ENCODE measurements around the gene NSMCE1. TPM values are rescaled to one million over a fixed set of nuclear protein-coding genes. Genes with fewer than 3 reads are reported as not detected.
A peak's percentile ranks its signal among the peaks of the same experiment; 100 is the strongest.

The NSMCE1 gene, protein sequence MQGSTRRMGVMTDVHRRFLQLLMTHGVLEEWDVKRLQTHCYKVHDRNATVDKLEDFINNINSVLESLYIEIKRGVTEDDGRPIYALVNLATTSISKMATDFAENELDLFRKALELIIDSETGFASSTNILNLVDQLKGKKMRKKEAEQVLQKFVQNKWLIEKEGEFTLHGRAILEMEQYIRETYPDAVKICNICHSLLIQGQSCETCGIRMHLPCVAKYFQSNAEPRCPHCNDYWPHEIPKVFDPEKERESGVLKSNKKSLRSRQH
- 22.8 and 24.7 TPM in 2 replicates for total RNA-seq (2014; rRNA removed; shearing (Covaris generic))

DNA sequence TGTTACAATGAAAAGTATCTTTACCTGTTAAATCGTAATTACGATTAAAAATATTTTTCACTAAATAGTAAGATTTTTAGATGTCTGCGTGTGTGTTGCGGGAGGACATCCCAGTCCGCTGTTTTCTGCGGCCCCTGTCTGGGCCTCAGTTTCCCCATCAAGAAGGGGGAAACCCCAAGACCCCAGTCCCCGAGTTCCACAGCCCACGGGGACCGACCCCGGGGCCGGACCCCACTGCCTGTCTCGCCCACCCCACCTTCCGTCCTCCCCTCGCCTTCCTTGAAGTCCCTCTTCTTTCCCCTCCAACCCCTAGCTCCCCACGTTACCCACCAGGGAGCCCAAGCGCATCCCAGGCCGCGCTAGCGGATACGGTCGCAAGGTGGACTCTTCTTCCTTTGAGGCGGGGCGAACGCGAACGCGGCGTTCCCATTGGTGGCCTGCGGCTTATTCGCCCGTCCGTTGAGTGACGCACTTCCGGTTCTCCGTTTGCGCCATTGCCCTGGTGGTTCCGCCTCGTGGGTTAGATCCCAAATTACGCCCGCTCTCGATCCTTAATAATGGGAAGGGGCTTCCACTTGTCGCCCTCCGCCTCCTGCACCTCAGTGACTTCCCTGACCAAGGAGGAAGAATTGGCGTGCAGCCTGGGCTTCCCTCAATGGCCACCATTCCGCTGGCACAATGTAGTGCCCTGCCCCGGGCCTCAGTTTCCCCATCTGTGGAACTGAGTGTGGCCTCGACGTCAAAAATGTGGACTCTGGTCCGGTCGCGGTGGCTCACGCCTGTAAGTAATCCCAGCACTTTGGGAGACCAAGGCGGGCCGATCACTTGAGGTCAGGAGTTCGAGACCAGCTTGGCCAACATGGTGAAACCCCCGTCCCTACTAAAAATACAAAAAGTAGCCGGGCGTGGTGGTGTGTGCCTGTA is at the start of gene NSMCE1:
Gene NSMCE1 (minus strand): TSS at position 397 of the 924 bp plus-strand sequence. CDS start 11,202 bp downstream, outside the sequence.
- Histone ChIP-seq H3K4me3 (ENCODE audit: insufficient read depth, low read depth, low read length) (peak within 1 kb of the TSS; percentile 61), H3K36me3 (replicated peaks; ENCODE audit: control insufficient read depth, insufficient read depth, low read length) (no peaks in the 10 kb centered on the region), H3K27me3 (ENCODE audit: control insufficient read depth, insufficient read depth, low read length) (no peaks in the 10 kb centered on the region)
- DNase-seq, result peak; percentile 81

DNA sequence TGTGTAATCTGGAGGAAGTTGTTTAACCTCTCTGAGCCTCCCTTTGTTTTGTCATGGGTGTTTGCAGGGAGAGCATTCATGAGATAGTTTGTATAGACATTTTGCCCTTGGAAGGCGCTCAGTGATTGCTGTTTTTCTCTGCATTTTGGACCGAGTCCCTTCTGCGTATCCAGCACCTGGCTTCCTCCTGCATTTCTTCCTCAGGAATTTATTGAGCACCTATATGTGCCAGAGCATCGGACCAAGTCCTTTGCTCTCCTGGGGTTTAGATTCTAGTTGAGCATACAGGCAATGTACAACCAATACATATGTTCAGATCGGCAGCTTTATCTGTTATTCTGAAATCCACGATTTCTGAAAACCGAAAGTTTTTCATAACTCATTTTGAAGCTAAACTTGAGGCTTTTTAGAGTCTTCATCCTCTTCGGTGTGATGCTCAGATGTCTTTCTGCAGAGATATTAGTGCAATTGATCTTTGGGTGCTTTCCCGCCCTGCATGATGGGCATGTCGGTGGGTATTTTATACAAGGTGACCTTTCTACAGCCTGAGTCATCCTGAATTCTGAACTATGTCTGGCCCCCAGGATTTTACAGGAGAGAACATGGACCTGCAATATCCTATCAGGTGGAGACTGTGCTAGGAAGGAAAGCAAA is 49.3 kb upstream of the NSMCE1 start:
- DNase-seq, result no peak
- no peaks in the 10 kb centered on the region for H3K36me3 ChIP-seq (replicated peaks; ENCODE audit: control insufficient read depth, insufficient read depth, low read length)
- H3K27me3 ChIP-seq (ENCODE audit: control insufficient read depth, insufficient read depth, low read length), result no peaks in the 10 kb centered on the region
- H3K4me3 ChIP-seq (ENCODE audit: insufficient read depth, low read depth, low read length), result no peak overlapping the region

DNA sequence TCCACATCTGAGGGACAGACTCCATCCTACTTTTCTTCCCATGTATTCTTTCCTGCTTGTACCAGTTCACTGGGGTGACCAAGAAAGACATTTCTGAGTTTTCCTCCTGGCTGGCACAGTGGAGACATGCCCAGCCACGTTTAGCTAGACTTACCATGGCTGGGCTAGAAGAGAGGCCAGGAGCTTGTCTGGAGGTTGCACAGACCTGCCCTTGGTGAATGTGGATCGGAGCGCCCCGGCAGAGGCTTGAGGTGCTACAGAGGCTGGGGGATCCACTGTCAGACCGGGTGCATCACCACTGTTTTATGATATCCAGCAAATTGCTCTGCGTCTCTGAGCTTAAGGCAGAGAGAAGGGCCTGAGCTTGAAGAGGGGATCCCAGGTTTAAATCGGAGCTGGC is 48.7 kb upstream of the NSMCE1 start:
- Histone ChIP-seq H3K27me3 (ENCODE audit: control insufficient read depth, insufficient read depth, low read length) (no peaks in the 10 kb centered on the region), H3K36me3 (replicated peaks; ENCODE audit: control insufficient read depth, insufficient read depth, low read length) (no peaks in the 10 kb centered on the region), H3K4me3 (ENCODE audit: insufficient read depth, low read depth, low read length) (no peak overlapping the region)
- no peak for DNase-seq

DNA sequence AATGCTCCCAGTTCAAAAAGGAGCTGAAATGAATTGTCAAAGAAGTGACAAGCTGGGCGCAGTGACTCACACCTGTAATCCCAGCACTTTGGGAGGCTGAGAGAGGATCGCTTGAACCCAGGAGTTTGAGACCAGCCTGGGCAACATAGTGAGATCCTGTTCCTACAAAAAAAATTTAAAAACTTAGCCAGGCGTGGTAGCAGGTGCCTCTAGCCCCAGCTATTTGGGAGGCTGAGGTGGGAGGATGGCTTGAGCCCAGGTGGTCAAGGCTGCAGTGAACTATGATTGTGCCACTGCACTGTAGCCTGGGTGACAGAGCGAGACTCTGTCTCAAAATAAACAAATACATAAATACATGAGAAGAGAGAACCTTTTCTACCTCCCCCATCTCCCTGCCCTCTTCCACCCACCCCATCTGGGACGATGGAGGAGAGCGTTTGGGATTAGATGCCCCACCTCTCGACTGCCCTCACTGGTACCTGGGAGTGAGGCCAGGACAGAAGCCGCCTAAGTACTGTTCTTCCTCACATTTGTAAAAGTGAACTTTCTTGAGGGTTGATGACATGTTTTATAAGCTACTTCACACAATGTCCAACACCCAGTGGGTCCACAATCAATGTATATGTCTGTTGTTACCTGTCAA is 47.6 kb upstream of the NSMCE1 start:
- DNase-seq, result no peak
- Histone ChIP-seq H3K27me3 (ENCODE audit: control insufficient read depth, insufficient read depth, low read length) (no peaks in the 10 kb centered on the region), H3K36me3 (replicated peaks; ENCODE audit: control insufficient read depth, insufficient read depth, low read length) (no peaks in the 10 kb centered on the region), H3K4me3 (ENCODE audit: insufficient read depth, low read depth, low read length) (no peak overlapping the region)

DNA sequence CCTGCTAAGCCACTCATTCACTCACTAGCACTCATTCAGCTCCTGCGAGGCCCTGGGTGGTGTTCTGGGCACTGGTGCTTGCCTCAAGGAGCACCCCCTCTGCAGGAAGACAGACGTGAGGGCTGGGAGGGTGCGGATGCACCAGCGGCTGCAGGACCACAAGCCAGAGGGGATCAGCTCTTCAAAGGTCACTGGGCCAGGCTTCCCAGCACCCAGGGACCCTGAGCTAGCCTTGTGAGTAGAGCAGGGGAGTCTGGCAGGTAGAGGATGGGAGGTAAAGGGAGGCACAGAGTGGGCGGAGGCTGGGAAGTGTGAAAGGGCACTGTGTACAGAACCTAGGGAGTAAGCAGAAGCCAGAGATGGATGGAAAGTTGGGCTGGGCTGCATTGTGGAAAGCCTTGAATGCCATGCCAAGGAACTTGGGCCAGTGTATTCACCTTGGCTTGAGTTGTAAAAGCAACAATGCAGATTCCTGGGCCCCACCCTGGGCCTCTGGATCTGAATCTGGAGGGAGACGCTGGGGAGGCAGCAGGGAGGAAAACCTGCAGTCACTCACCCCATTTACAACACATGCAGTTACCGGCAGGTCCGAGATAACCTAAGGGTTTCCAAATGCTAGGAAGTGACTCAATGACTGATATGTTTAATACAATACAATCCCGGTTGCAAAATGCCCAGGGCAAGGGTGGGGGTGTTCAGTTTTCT is 46.9 kb upstream of the NSMCE1 start:
- H3K27me3 ChIP-seq (ENCODE audit: control insufficient read depth, insufficient read depth, low read length), result no peaks in the 10 kb centered on the region
- DNase-seq, result peak; percentile 60
- H3K4me3 ChIP-seq (ENCODE audit: insufficient read depth, low read depth, low read length), result no peak overlapping the region
- H3K36me3 ChIP-seq (replicated peaks; ENCODE audit: control insufficient read depth, insufficient read depth, low read length), result no peaks in the 10 kb centered on the region

DNA sequence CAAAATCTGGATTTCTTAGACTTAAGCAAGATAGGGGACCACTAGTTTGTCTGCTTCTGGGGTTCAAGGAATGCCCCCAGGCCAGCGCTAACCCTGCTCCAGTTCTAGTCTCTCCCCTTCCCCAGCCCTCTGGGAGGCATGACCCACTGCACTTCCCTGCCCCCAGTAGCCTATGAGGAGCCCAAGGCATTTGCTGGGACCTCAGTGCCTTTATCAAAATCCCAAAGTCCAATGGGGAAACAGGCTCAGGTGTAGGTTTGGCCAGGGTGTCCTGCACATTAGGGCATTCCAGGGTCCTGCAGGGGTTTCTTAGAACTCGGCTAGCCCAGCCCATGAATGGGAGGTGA is 46.4 kb upstream of the NSMCE1 start:
- no peak overlapping the region for H3K4me3 ChIP-seq (ENCODE audit: insufficient read depth, low read depth, low read length)
- H3K27me3 ChIP-seq (ENCODE audit: control insufficient read depth, insufficient read depth, low read length), result no peaks in the 10 kb centered on the region
- H3K36me3 ChIP-seq (replicated peaks; ENCODE audit: control insufficient read depth, insufficient read depth, low read length), result no peaks in the 10 kb centered on the region
- no peak for DNase-seq

DNA sequence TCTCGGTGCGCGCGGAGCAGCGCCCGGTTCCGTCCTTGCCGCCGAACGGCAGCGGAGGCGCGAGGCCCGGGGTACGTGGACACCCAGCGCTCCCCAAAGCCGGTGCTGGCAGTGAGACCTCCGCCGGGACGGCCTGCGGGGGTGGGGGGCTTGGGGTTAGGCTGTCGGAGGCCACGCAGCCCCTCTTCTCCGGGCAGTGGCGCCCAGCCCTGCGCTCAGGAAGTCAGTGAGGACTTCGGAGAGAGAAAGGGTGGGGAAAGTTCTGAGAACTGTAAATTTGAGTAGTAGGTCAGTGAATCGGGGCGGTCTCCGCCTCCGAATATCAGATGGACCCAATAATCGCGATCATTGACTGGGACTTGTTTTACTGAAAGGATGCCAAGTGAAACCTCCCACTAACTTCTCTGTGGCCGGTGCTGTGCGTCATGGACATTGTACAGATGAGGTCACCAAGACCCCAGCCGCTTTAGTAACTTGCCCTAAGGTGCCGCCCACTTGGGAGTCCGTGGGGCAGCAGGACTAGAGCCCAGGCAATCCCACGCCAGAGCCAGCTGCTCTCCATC is 45.7 kb upstream of the NSMCE1 start:
- DNase-seq, result no peak
- H3K27me3 ChIP-seq (ENCODE audit: control insufficient read depth, insufficient read depth, low read length), result no peaks in the 10 kb centered on the region
- H3K36me3 ChIP-seq (replicated peaks; ENCODE audit: control insufficient read depth, insufficient read depth, low read length), result no peaks in the 10 kb centered on the region

DNA sequence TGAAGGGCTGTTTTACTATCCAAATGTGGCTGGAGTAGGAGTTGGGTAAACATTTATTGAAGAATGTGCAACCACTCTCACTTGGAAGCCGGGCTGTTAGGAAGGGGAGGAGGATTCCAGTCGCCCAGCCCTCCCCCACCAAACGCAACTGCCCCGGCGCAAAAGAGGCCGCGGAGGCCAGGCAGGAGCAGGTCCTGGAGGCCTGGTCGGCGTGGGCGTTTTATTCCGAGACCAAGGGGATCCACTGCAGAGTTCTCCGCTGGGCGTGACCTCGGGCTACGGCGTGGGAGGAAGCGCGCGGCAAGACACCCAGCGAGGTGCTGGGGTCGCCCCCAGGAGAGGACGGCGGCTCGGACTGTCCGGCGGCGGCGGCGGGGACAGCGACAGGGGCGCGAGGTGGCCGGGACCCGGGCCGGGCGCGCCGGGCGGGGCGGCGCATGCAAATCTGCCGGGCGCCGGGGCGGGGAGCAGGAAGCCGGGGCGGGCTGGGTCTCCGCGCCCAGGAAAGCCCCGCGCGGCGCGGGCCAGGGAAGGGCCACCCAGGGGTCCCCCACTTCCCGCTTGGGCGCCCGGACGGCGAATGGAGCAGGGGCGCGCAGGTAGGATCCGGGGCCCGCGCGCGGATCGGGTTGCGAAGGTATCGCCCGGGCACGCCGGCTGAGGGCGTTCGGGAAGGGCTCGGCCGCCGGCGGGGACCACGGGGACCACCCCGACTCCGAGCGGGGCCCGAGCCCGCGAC is 45.0 kb upstream of the NSMCE1 start, which contains the start of gene IL4R:
Gene IL4R (plus strand): TSS at position 553 of the 739 bp plus-strand sequence. CDS start 26,230 bp downstream, outside the sequence.
- Histone ChIP-seq H3K27me3 (ENCODE audit: control insufficient read depth, insufficient read depth, low read length) (no peaks in the 10 kb centered on the region), H3K4me3 (ENCODE audit: insufficient read depth, low read depth, low read length) (peak within 1 kb of the TSS; percentile 88), H3K36me3 (replicated peaks; ENCODE audit: control insufficient read depth, insufficient read depth, low read length) (no peaks in the 10 kb centered on the region)
- DNase-seq, result peak; percentile 87

More for the DNA sequence above, 45.7 kb upstream of the NSMCE1 start:
- peak overlapping the region; percentile 88 for H3K4me3 ChIP-seq (ENCODE audit: insufficient read depth, low read depth, low read length)

DNA sequence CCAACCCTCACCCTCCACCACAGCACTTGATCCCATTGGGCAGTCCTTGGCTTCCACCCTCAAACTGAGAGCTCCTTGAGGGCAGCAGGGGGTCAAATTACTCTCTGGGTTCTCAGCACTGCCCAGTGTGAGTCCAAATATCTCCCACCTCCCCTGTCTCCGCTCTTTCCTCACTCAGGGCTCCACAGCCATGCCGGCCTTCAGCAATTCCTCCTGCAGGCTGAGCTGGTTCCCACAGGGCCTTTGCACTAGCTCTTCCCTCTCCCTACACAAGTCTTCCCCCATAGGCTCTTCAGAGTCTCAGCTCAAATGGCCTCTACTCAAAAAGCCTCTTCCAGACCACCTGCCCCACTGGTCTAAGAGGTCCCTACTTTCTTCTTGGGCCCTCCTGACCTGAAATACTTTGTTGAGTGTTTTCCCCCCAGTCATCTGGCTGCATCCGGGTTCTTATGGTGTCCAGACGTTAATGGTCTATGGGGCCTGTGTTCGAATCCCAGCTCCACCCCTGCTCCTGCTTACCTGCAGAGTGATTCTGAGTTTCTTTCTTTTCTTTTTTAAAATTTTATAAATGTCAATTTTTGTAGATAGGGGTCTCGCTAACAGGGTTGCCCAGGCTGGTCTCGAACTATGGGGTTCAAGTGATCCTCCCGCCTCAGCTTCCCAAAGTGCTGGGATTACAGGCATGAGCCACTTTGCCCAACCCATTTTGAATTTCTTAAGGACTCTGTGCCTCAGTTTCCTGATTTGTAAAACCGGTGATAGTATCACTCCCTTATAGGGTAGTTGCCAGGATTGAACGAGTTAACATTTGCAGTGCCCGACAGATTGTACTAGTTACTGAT is 44.2 kb upstream of the NSMCE1 start:
- H3K36me3 ChIP-seq (replicated peaks; ENCODE audit: control insufficient read depth, insufficient read depth, low read length), result no peaks in the 10 kb centered on the region
- H3K4me3 ChIP-seq (ENCODE audit: insufficient read depth, low read depth, low read length), result peak overlapping the region; percentile 88
- no peak for DNase-seq
- H3K27me3 ChIP-seq (ENCODE audit: control insufficient read depth, insufficient read depth, low read length), result no peaks in the 10 kb centered on the region

DNA sequence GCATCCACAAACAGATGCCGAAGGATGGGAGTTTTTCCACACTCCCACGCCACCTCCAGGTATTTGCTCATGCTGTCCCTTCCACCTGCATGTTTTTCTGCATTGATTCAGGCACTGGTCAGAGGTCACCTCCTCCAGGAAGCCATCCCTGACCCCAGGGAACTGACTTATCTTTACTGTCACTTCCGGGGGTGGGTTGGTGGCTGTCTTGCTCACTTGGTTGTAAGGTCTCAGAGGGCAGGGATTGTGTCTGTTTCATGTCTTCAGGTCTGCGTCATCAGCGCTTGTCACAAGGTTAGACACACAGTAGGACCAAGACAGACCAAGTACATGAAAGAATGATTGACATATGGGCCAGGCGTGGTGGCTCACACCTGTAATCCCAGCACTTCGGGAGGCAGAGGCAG is 43.3 kb upstream of the NSMCE1 start:
- no peak for DNase-seq
- Histone ChIP-seq H3K36me3 (replicated peaks; ENCODE audit: control insufficient read depth, insufficient read depth, low read length) (no peaks in the 10 kb centered on the region), H3K4me3 (ENCODE audit: insufficient read depth, low read depth, low read length) (no peak overlapping the region), H3K27me3 (ENCODE audit: control insufficient read depth, insufficient read depth, low read length) (no peaks in the 10 kb centered on the region)

DNA sequence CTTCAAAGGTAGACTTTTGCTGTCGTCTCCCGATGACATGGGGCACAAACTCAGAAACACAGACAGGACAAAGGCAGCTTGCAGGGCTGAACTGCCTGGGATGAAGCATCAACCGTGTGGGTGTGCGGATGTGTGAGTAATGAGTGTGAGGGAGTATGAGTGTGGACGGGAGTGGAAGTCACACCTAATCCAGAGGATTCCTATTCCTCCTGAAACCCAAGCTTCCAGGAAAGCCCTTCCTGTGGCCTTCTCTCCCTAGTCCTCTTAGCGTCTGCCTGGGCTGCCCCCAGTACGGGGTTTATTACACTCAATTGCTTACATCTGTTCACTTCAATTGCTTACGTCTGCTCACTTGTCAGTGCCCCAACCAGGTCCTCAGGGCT is 42.9 kb upstream of the NSMCE1 start:
- Histone ChIP-seq H3K27me3 (ENCODE audit: control insufficient read depth, insufficient read depth, low read length) (no peaks in the 10 kb centered on the region), H3K4me3 (ENCODE audit: insufficient read depth, low read depth, low read length) (no peak overlapping the region), H3K36me3 (replicated peaks; ENCODE audit: control insufficient read depth, insufficient read depth, low read length) (no peaks in the 10 kb centered on the region)
- no peak for DNase-seq

DNA sequence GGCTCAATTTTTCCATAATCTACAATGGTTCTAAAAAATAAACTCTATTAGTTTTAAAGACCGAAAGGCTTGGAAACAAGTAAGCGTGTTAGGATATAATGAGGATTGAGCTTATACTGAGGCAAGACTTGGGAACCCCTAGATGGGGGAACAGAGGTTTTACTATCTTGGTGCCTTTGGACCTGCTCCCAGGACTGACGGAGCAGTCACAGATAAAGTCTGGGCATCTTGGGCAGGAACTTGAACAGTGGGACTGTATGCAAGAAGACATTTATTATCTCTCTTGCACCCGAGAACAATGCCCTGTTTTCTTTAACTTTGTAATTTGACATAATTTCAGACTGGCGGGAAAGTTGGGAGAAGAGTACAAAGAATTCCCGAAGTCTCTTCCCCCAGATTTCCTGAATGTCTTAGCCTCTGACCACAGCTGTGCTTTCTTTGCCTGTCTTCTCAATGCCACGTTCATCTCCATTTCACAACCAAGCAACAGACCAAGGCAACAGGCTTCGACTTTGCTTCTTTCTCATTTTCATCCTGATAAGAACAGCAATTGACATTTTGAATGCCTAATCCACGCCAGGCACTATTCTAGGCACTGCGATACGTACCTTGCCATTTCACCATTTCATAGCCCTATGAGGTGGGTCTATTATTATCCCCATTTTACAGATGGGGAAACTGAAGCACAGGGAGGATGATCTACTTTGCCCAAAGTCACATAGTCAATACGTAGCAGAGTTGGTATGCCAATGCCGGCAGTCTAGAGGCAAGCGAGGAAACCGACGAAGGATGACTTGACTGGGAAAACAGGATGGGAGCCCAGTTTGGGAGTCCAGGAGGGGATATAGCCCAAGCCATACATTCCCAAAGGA is 42.2 kb upstream of the NSMCE1 start:
- Histone ChIP-seq H3K36me3 (replicated peaks; ENCODE audit: control insufficient read depth, insufficient read depth, low read length) (no peaks in the 10 kb centered on the region), H3K27me3 (ENCODE audit: control insufficient read depth, insufficient read depth, low read length) (no peaks in the 10 kb centered on the region), H3K4me3 (ENCODE audit: insufficient read depth, low read depth, low read length) (no peak overlapping the region)
- no peak for DNase-seq
